ENCODE results near the gene SLC8A2. TPM values are rescaled to one million over a fixed set of nuclear protein-coding genes. Genes with fewer than 3 reads are reported as not detected.

The SLC8A2 gene
- total and polyA plus RNA-seq, 2 donors (not counting 1 experiment from before 2014, with no cell fraction given), result 0.07 TPM; not detected in 1

- Mint-ChIP-seq H3K4me1 (no peaks in the 10 kb centered on the region), H3K4me3 (no peak overlapping the region), H3K27ac (no peak overlapping the region), H3K27me3 (peaks cover 53% of the 10 kb centered on the region), H3K9me3 (ENCODE audit: insufficient read depth) (no peaks in the 10 kb centered on the region)
- H2AFZ ChIP-seq (ENCODE audit: insufficient read depth, low read depth, low read length, poor library complexity, severe bottlenecking), result no peak overlapping the region
- TF ChIP-seq EZH2 (IDR thresholded peaks at IDR 0.05; ENCODE audit: borderline replicate concordance, insufficient read depth, low read depth, low read length, poor library complexity, severe bottlenecking), result no peak
- no peak for TF ChIP-seq CTCF (IDR thresholded peaks at IDR 0.05)
- H3K9me3 ChIP-seq (ENCODE audit: control extremely low read depth in 1 of 3, control insufficient read depth in 2 of 3, insufficient read depth in 1 of 3, low read length in 2 of 3), result peaks cover 0 to 16% (median 0%) of the 10 kb centered on the region in 3 donors
- H3K9ac ChIP-seq (ENCODE audit: low read length), result no peak overlapping the region
- ChIA-PET POLR2A (interaction anchor here (0.7 kb wide), 1 partner anchor 20 kb away, joined by 4 read pairs; no protein-coding TSS in a partner anchor), CTCF (no interaction called here)
- no peak for DNase-seq
- no peaks in the 10 kb centered on the region for H4K20me1 ChIP-seq (ENCODE audit: control insufficient read depth, insufficient read depth, low read length, poor library complexity, severe bottlenecking)
- no peaks in the 10 kb centered on the region for H3K4me1 ChIP-seq (ENCODE audit: control insufficient read depth in 2 of 2, insufficient read depth in 2 of 2, low read length in 2 of 2)
- no peaks in the 10 kb centered on the region for H3K79me2 ChIP-seq (ENCODE audit: control insufficient read depth, insufficient read depth, low read length)
- no peak for ATAC-seq (ENCODE audit: low read depth)
- no peak overlapping the region for H3K4me2 ChIP-seq (replicated peaks; ENCODE audit: low read depth, low read length, poor library complexity, severe bottlenecking)
- intact Hi-C loops (cut with micrococcal nuclease), result no loop called here
- 56% methylated on average over 7 of the region's 9 CpGs for WGBS (ENCODE audit: insufficient coverage)
- no peaks in the 10 kb centered on the region for H3K36me3 ChIP-seq (replicated peaks in 1 of 2; ENCODE audit: control extremely low read depth in 1 of 2, control insufficient read depth in 1 of 2, extremely low read depth in 1 of 2, insufficient read depth in 2 of 2, low read length in 1 of 2)
- no peak overlapping the region for H3K27ac ChIP-seq (ENCODE audit: low read length in 2 of 2)
- H3K27me3 ChIP-seq (replicated peaks in 1 of 4; ENCODE audit: control extremely low read depth in 1 of 4, control insufficient read depth in 3 of 4, insufficient read depth in 4 of 4, low read length in 3 of 4), result peaks cover 0 to 31% (median 10%) of the 10 kb centered on the region in 4 experiments
- H3K4me3 ChIP-seq (ENCODE audit: control extremely low read depth in 1 of 5, extremely low read depth in 1 of 5, insufficient read depth in 1 of 5, low read depth in 2 of 5, low read length in 4 of 5), result no peak overlapping the region
Measured at GRCh38 chr19:47404334-47405196, 67.1 kb downstream of the SLC8A2 start.

- H3K27ac ChIP-seq (ENCODE audit: low read length in 2 of 2), result no peak overlapping the region
- WGBS (ENCODE audit: insufficient coverage), result 88% methylated on average over 14 of the region's 16 CpGs
- no peak overlapping the region for H3K9ac ChIP-seq (ENCODE audit: low read length)
- ChIA-PET POLR2A (interaction anchor here (0.6 kb wide), 1 partner anchor 35 kb away, joined by 3 read pairs; no protein-coding TSS in a partner anchor), CTCF (interaction anchor here (1.7 kb wide), 1 partner anchor 11 kb away, joined by 4 read pairs; no protein-coding TSS in a partner anchor)
- intact Hi-C loops (cut with micrococcal nuclease), result no loop called here
- H3K36me3 ChIP-seq (replicated peaks in 1 of 2; ENCODE audit: control extremely low read depth in 1 of 2, control insufficient read depth in 1 of 2, extremely low read depth in 1 of 2, insufficient read depth in 2 of 2, low read length in 1 of 2), result no peaks in the 10 kb centered on the region
- no peaks in the 10 kb centered on the region for H3K79me2 ChIP-seq (ENCODE audit: control insufficient read depth, insufficient read depth, low read length)
- no peak overlapping the region for H3K4me3 Mint-ChIP-seq
- DNase-seq (no peak), ATAC-seq (ENCODE audit: low read depth) (no peak)
- no peaks in the 10 kb centered on the region for H4K20me1 ChIP-seq (ENCODE audit: control insufficient read depth, insufficient read depth, low read length, poor library complexity, severe bottlenecking)
- peaks cover 0 to 25% (median 10%) of the 10 kb centered on the region in 4 experiments for H3K27me3 ChIP-seq (replicated peaks in 1 of 4; ENCODE audit: control extremely low read depth in 1 of 4, control insufficient read depth in 3 of 4, insufficient read depth in 4 of 4, low read length in 3 of 4)
- peaks cover 54% of the 10 kb centered on the region for H3K27me3 Mint-ChIP-seq
- H3K4me3 ChIP-seq (ENCODE audit: control extremely low read depth in 1 of 5, extremely low read depth in 1 of 5, insufficient read depth in 1 of 5, low read depth in 2 of 5, low read length in 4 of 5), result no peak overlapping the region
- no peak overlapping the region for H3K27ac Mint-ChIP-seq
- no peak overlapping the region for H2AFZ ChIP-seq (ENCODE audit: insufficient read depth, low read depth, low read length, poor library complexity, severe bottlenecking)
- H3K4me1 Mint-ChIP-seq, result no peaks in the 10 kb centered on the region
- no peaks in the 10 kb centered on the region for H3K9me3 Mint-ChIP-seq (ENCODE audit: insufficient read depth)
- TF ChIP-seq EZH2 (IDR thresholded peaks at IDR 0.05; ENCODE audit: borderline replicate concordance, insufficient read depth, low read depth, low read length, poor library complexity, severe bottlenecking), result no peak
- no peak for TF ChIP-seq CTCF (IDR thresholded peaks at IDR 0.05)
- H3K4me2 ChIP-seq (replicated peaks; ENCODE audit: low read depth, low read length, poor library complexity, severe bottlenecking), result no peak overlapping the region
- no peaks in the 10 kb centered on the region for H3K4me1 ChIP-seq (ENCODE audit: control insufficient read depth in 2 of 2, insufficient read depth in 2 of 2, low read length in 2 of 2)
- peaks cover 0 to 15% (median 0%) of the 10 kb centered on the region in 3 donors for H3K9me3 ChIP-seq (ENCODE audit: control extremely low read depth in 1 of 3, control insufficient read depth in 2 of 3, insufficient read depth in 1 of 3, low read length in 2 of 3)
Measured at GRCh38 chr19:47402504-47402903, 69.2 kb downstream of the SLC8A2 start.
